GM23248 (cell line): ENCODE results near the gene FAM20B. TPM values are rescaled to one million over a fixed set of nuclear protein-coding genes. Genes with fewer than 3 reads are reported as not detected.

Experiments
- DNase-seq: peaks from one replicate; pipeline ENCODE4 v3.0.0-alpha.2; 2015
- H2AFZ ChIP-seq: fragments of 200-600 bp; sonication (generic); 2 replicates; pipeline ENCODE4 v1.6.1; 2016; ENCODE audit warnings: antibody characterized with exemption
- H3F3A ChIP-seq: fragments of 200-600 bp; sonication (generic); 2 replicates; pipeline ENCODE4 v1.6.1; 2016; ENCODE audit warnings: mild to moderate bottlenecking, antibody characterized with exemption, mixed run types; ENCODE audit not compliant: insufficient read depth
- H3K27ac ChIP-seq: fragments of 200-600 bp; sonication (generic); 2 replicates; pipeline ENCODE4 v1.5.1; 2016; ENCODE audit warnings: mild to moderate bottlenecking
- H3K27me3 ChIP-seq: fragments of 200-600 bp; sonication (generic); replicated peaks from 2 replicates; pipeline ENCODE4 v1.6.1; 2016; ENCODE audit warnings: mild to moderate bottlenecking; ENCODE audit not compliant: insufficient read depth
- H3K36me3 ChIP-seq: fragments of 200-600 bp; sonication (generic); 2 replicates; pipeline ENCODE4 v1.6.1; 2016; ENCODE audit warnings: low read depth, mild to moderate bottlenecking
- H3K4me1 ChIP-seq: fragments of 200-600 bp; sonication (generic); 2 replicates; pipeline ENCODE4 v1.6.1; 2016; ENCODE audit warnings: mild to moderate bottlenecking; ENCODE audit not compliant: insufficient read depth
- H3K4me2 ChIP-seq: fragments of 200-600 bp; sonication (generic); one replicate; pipeline ENCODE4 v1.6.1; 2016; ENCODE audit warnings: mild to moderate bottlenecking; ENCODE audit not compliant: unreplicated experiment
- H3K4me3 ChIP-seq: fragments of 200-600 bp; sonication (generic); 2 replicates; pipeline ENCODE4 v1.5.1; 2016; ENCODE audit warnings: mild to moderate bottlenecking
- H3K79me2 ChIP-seq: fragments of 200-600 bp; sonication (generic); 2 replicates; pipeline ENCODE4 v1.6.1; 2016; ENCODE audit warnings: mild to moderate bottlenecking; ENCODE audit not compliant: insufficient read depth
- H3K9ac ChIP-seq: fragments of 200-600 bp; sonication (generic); 2 replicates; pipeline ENCODE4 v1.6.1; 2016; ENCODE audit warnings: mild to moderate bottlenecking
- H3K9me2 ChIP-seq: fragments of 200-600 bp; sonication (generic); 2 replicates; pipeline ENCODE4 v1.6.1; 2016; ENCODE audit warnings: mixed run types, mild to moderate bottlenecking, moderate library complexity; ENCODE audit not compliant: insufficient read depth
- H3K9me3 ChIP-seq: fragments of 200-600 bp; sonication (generic); one replicate; pipeline ENCODE4 v1.6.1; 2017; ENCODE audit warnings: low read depth
- H4K20me1 ChIP-seq: fragments of 200-600 bp; sonication (generic); 2 replicates; pipeline ENCODE4 v1.6.0; 2016; ENCODE audit not compliant: insufficient read depth
- EZH2 ChIP-seq: fragments of 200-600 bp; sonication (generic); IDR thresholded peaks from 2 replicates; pipeline ENCODE4 v1.6.1; 2018; ENCODE audit warnings: antibody characterized with exemption, mild to moderate bottlenecking; ENCODE audit not compliant: insufficient read depth, poor library complexity, severe bottlenecking
- EZH2phosphoT487 ChIP-seq: fragments of 200-600 bp; sonication (generic); IDR thresholded peaks from 2 replicates; pipeline ENCODE4 v1.6.1; 2018; ENCODE audit warnings: antibody characterized with exemption, moderate library complexity, mild to moderate bottlenecking, low read depth; ENCODE audit not compliant: insufficient read depth
- WGBS, 2 experiments: methylation state at CpG; one replicate each; pipeline ENCODE4 v1.1.6; 2015 to 2017; ENCODE audit warnings: low lambda C conversion rate in 2 of 2, low coverage in 1 of 2; ENCODE audit errors: missing lambda C conversion rate in 2 of 2; 5-methylcytosine and 5-hydroxymethylcytosine counted together
- in situ Hi-C: fragments of 300-500 bp; cut with MboI; formaldehyde crosslinking; loops from 2 replicates; pipeline ENCODE4 v1.15.0; 2020
- polyA plus RNA-seq: library from polyadenylated mRNA; unstranded; fragments of >200 nt; fragmentation: Nextera tagmentation; extraction: Ambion mirVana; gene quantifications from 2 replicates; pipeline ENCODE4 v1.2.1, GENCODE V29; 2016
- total RNA-seq: library from RNA; depleted of rRNA; stranded (reverse); fragments of >200 nt; shearing (Covaris generic); gene quantifications from 2 replicates; pipeline ENCODE4 v1.2.3, GENCODE V29; 2014

Gene FAM20B
- total and polyA plus RNA-seq, 2 experiments from 2014 or later, result 10.6 to 34.9 TPM

DNA sequence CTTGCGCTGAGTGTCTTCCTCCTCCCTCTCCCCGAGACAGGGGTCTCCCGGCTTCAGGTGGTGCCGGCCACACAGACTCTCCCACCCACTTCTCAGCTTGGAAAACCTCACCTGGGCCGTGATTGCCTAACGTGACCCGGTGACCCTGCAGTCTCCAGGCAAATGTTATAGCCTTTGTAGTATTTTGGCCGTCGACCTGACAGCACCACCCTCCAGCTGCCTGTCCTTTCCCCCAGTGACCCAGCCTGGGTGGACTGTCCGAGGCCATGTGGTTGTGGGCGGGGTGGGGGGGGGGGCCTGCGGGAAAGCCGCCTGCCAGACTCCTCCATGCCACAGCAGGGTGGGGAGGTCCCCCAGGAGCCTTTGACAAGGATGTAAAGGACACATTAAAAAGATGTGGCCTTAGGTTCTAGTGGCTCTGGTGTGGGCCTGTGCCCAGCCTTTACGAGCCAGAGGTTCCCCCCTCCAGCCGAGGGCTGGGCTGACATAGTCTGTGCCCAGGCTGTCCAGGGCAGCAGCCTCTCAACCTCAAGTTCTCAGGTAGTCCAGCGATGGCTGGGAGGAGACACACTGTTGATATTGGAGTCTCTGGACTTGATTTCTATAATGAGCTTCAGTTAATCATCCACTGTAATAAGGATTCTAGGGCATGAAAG, 64.3 kb downstream of the FAM20B start:
- no peaks in the 10 kb centered on the region for H4K20me1 ChIP-seq
- WGBS, 2 experiments, result 64 to 74% methylated on average over 14 to 16 of the region's 16 CpGs
- H3K79me2 ChIP-seq, result peaks cover 9% of the 10 kb centered on the region; the same call in 1 of the 2 replicates
- H3K4me3 ChIP-seq, result no peak overlapping the region
- no peaks in the 10 kb centered on the region for H3K27me3 ChIP-seq
- peak overlapping the region; percentile 67 for H3K27ac ChIP-seq
- H3K36me3 ChIP-seq, result peaks cover 33% of the 10 kb centered on the region
- TF ChIP-seq EZH2phosphoT487, result no peak
- no peak for TF ChIP-seq EZH2
- H3K9me3 ChIP-seq, result no peaks in the 10 kb centered on the region
- in situ Hi-C loops, result loop anchor here (25.0 kb wide), 1 partner anchor 247 kb away; no protein-coding TSS in a partner anchor
- H2AFZ ChIP-seq, result no peak overlapping the region
- no peak overlapping the region for H3K9ac ChIP-seq
- peaks cover 8% of the 10 kb centered on the region for H3K4me1 ChIP-seq
- peaks cover 76% of the 10 kb centered on the region for H3F3A ChIP-seq
- H3K9me2 ChIP-seq, result no peaks in the 10 kb centered on the region
- no peak overlapping the region for H3K4me2 ChIP-seq
- no peak for DNase-seq

DNA sequence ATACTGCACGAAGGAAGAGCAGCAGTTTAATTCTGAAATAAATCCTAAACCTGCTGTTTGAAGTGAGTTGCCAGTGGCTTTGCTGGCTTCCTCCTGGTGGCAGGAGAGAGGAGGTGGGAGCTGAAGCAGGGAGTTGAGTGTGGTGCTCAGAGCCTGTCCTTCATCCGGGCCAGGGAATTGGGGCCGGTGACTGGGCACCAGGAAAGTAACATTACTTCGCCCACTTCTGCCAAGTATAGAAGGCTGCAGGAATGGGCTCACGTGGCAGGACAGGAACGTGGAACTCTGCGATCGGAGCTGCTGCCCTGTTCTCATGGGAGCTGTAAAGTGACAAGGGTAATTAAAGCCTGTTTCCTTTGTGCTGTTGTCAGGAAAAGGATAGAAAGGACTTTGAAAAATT, 64.8 kb downstream of the FAM20B start:
- 47 to 53% methylated on average over 8 of the region's 8 CpGs for WGBS, 2 experiments
- TF ChIP-seq EZH2, result no peak
- TF ChIP-seq EZH2phosphoT487, result no peak
- 0 out of 2 replicates have a peak, but pooled peaks cover 8% of the 10 kb centered on the region for H3K79me2 ChIP-seq
- no peaks in the 10 kb centered on the region for H4K20me1 ChIP-seq
- H3K27me3 ChIP-seq, result no peaks in the 10 kb centered on the region
- no peak overlapping the region for H2AFZ ChIP-seq
- H3K4me2 ChIP-seq, result no peak overlapping the region
- H3K27ac ChIP-seq, result peak overlapping the region; percentile 67
- peaks cover 8% of the 10 kb centered on the region for H3K4me1 ChIP-seq
- no peak overlapping the region for H3K9ac ChIP-seq
- no peak overlapping the region for H3K4me3 ChIP-seq
- no peaks in the 10 kb centered on the region for H3K9me3 ChIP-seq
- H3F3A ChIP-seq, result peaks cover 82% of the 10 kb centered on the region
- peak; percentile 57 for DNase-seq
- H3K9me2 ChIP-seq, result no peaks in the 10 kb centered on the region
- in situ Hi-C loops, result loop anchor here (25.0 kb wide), 1 partner anchor 247 kb away; no protein-coding TSS in a partner anchor
- peaks cover 38% of the 10 kb centered on the region for H3K36me3 ChIP-seq

DNA sequence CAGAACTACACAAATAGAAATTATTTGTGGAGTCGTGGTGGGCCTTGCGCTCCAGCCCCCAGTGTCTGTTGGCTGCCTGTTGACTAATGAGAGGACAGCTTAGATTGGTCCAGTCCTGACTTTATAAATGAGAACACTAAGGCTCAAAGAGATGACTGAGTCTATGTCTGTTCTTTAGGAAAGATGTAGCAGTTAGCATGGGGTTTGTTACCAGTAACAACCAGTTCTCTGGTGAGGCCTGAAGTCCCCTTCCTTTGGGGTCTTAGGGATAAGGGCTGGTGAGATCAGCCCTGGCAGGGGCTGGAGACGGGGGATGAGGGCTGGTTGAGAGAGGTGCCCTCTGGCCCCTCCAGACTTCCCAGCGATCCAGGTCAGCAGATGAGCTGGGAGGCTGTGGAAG, 65.2 kb downstream of the FAM20B start:
- H3K36me3 ChIP-seq, result peaks cover 42% of the 10 kb centered on the region
- 0 out of 2 replicates have a peak, but pooled peaks cover 8% of the 10 kb centered on the region for H3K79me2 ChIP-seq

DNA sequence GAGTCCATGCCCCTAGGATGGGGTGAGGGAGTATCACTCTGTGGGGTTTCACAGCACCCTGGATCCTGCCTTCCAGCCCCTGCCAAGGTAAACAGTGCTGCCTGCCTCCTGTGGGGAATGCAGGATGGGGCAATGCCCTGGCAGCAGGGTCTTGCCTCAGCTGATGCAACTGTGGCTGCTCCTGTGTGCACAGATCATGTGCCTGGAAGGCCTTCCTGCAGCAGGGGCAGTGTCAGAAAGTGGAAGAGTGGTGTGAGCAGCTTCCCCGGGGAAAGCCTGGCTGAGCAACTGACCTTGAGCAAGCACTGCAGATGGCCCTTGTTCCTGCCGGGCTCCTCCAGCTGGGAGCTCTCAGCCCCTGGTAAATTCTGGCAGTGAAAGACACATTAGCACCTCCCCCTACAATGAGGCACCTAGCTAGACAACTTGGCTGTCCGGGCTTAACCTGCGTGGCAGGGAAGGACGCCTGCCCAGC, 66.0 kb downstream of the FAM20B start:
- Histone ChIP-seq H4K20me1 (no peaks in the 10 kb centered on the region), H3K9ac (peak overlapping the region; percentile 53), H3F3A (peaks cover 89% of the 10 kb centered on the region), H3K27me3 (no peaks in the 10 kb centered on the region), H2AFZ (no peak overlapping the region), H3K4me2 (no peak overlapping the region), H3K36me3 (peaks cover 50% of the 10 kb centered on the region), H3K9me3 (no peaks in the 10 kb centered on the region), H3K27ac (peak overlapping the region; percentile 67), H3K79me2 (0 out of 2 replicates have a peak, but pooled peaks cover 12% of the 10 kb centered on the region), H3K4me3 (no peak overlapping the region), H3K4me1 (peaks cover 8% of the 10 kb centered on the region), H3K9me2 (no peaks in the 10 kb centered on the region)
- DNase-seq, result peak; percentile 82
- TF ChIP-seq EZH2 (no peak), EZH2phosphoT487 (no peak)
- in situ Hi-C loops, result loop anchor here (25.0 kb wide), 1 partner anchor 246 kb away; no protein-coding TSS in a partner anchor
- WGBS, 2 experiments, result 60 to 67% methylated on average over 5 of the region's 5 CpGs

More for the DNA sequence above, 65.2 kb downstream of the FAM20B start:
- Histone ChIP-seq H3K27ac (peak overlapping the region; percentile 67), H3F3A (peaks cover 86% of the 10 kb centered on the region), H3K9ac (peak overlapping the region; percentile 43), H3K4me3 (no peak overlapping the region), H3K27me3 (no peaks in the 10 kb centered on the region), H3K4me2 (no peak overlapping the region), H2AFZ (no peak overlapping the region), H3K9me2 (no peaks in the 10 kb centered on the region), H3K4me1 (peaks cover 8% of the 10 kb centered on the region), H3K9me3 (no peaks in the 10 kb centered on the region), H4K20me1 (no peaks in the 10 kb centered on the region)
- TF ChIP-seq EZH2, result no peak
- TF ChIP-seq EZH2phosphoT487, result no peak
- no peak for DNase-seq
- 83 to 89% methylated on average over 4 of the region's 4 CpGs for WGBS, 2 experiments
- in situ Hi-C loops, result loop anchor here (25.0 kb wide), 1 partner anchor 246 kb away; no protein-coding TSS in a partner anchor
